Activated T-helper 17 cell treated with anti-CD3 and anti-CD28 coated beads, Interleukin-2, amount 50 U/mL, for 72 hours (primary cell): ENCODE measurements around the gene DLST. TPM values are rescaled to one million over a fixed set of nuclear protein-coding genes. Genes with fewer than 3 reads are reported as not detected.

Source experiments
- ATAC-seq: fragments of 150-1000 bp; cut with Tn5 transposase; replicated peaks from 2 replicates; pipeline ENCODE4 v1.10.0; 2021; ENCODE audit warnings: mild to moderate bottlenecking, moderate library complexity
- H3K27ac Mint-ChIP-seq: one replicate; pipeline ENCODE4 v1.8.0; 2022; ENCODE audit warnings: mixed read lengths
- H3K27me3 Mint-ChIP-seq: one replicate; pipeline ENCODE4 v1.8.0; 2022; ENCODE audit warnings: mixed read lengths
- H3K36me3 Mint-ChIP-seq: one replicate; pipeline ENCODE4 v1.8.0; 2022; ENCODE audit warnings: low read depth, mild to moderate bottlenecking, mixed read lengths
- H3K4me1 Mint-ChIP-seq: one replicate; pipeline ENCODE4 v1.8.0; 2022; ENCODE audit warnings: mixed read lengths
- H3K4me3 Mint-ChIP-seq: one replicate; pipeline ENCODE4 v1.8.0; 2022; ENCODE audit warnings: mild to moderate bottlenecking, mixed read lengths
- H3K9me3 Mint-ChIP-seq: one replicate; pipeline ENCODE4 v1.8.0; 2022; ENCODE audit warnings: mixed read lengths
- total RNA-seq, 2 donors: library from RNA; stranded (reverse); gene quantifications; one replicate each; pipeline ENCODE4 v1.2.3, GENCODE V29; 2022

DLST gene
- total RNA-seq, 2 donors from 2014 or later = 102 to 132 TPM

DNA sequence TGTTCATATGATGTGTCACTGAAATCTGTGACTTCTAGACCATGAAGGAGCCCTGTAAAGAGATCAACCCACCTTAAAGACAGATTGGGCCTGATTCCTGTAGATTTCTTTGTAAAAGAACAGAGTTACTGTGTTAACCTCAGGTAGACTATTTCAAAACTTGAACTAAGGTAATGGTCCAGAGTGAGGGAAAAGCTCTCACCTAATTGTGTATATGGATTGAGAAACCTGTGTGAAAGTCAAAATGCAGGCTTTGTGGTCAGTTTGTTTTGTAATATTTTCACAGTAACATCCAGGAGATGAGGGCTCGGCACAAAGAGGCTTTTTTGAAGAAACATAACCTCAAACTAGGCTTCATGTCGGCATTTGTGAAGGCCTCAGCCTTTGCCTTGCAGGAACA is 16.4 kb downstream of the DLST start:
- Mint-ChIP-seq H3K36me3 (peaks cover 100% of the 10 kb centered on the region), H3K27me3 (no peaks in the 10 kb centered on the region), H3K27ac (no peak overlapping the region), H3K4me3 (no peak overlapping the region), H3K4me1 (no peaks in the 10 kb centered on the region), H3K9me3 (no peaks in the 10 kb centered on the region)
- no peak for ATAC-seq

DNA sequence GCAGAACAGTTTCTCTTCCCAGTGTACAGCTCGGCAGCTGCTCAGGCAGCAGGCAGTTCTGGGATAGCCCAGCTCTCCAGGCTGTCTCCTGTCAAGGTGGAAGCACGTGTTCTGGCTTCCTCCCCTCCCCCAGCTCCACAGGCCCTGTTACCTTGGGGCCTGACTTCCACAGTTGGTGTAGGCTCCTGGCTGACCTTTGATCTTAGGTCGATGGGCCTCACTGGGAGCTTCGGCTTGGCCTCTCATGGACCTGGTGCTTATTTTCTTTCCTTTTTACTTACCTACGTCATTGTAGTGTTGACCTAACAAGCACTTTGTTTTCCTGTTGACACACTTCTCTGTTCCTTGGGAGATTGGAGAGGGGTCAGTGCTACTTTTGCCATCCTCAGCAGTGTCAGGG is 17.0 kb downstream of the DLST start:
- no peaks in the 10 kb centered on the region for H3K4me1 Mint-ChIP-seq
- no peak for ATAC-seq
- no peaks in the 10 kb centered on the region for H3K9me3 Mint-ChIP-seq
- H3K4me3 Mint-ChIP-seq = no peak overlapping the region
- H3K27me3 Mint-ChIP-seq = no peaks in the 10 kb centered on the region
- H3K36me3 Mint-ChIP-seq = peaks cover 100% of the 10 kb centered on the region
- H3K27ac Mint-ChIP-seq = peak overlapping the region; percentile 38

DNA sequence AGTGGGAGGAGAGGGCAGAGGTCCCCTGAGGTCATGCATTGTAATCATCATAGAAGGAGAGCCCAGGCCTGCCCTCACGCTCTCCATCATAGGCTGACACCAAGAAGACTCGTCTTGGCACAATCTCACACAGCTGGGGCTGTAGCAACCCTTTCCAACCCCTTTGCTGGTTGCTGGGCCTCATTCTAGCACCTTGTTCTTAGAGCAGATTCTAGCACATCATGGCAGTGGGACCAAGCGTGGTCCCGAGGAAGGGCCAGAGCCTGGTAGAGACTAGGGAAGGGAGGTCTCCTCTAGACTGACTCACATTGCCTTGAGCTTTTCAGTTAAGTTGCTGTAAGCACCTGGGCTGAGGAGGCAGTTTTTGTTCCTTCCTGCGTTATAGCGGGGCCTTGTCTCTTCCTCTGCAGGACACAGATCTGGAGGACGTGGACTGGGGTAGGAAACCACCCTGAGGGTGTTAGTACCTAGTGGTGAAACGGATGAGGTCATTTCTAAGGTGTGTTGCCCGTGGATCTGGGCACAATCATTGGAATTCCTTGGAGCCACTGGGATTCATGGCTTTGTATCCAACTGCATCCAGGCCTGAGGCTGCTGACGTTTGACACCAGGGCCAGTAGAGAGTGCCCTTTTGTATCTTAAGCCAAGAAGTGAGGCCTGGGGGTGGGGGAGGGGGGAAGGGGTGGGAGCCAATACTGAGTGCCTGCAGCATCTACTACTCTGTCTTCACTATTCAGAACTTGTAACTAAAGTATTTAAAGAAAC is 21.4 kb downstream of the DLST start:
- Mint-ChIP-seq H3K27me3 (no peaks in the 10 kb centered on the region), H3K9me3 (no peaks in the 10 kb centered on the region), H3K4me1 (no peaks in the 10 kb centered on the region), H3K4me3 (no peak overlapping the region), H3K36me3 (peaks cover 67% of the 10 kb centered on the region), H3K27ac (no peak overlapping the region)
- no peak for ATAC-seq

DNA sequence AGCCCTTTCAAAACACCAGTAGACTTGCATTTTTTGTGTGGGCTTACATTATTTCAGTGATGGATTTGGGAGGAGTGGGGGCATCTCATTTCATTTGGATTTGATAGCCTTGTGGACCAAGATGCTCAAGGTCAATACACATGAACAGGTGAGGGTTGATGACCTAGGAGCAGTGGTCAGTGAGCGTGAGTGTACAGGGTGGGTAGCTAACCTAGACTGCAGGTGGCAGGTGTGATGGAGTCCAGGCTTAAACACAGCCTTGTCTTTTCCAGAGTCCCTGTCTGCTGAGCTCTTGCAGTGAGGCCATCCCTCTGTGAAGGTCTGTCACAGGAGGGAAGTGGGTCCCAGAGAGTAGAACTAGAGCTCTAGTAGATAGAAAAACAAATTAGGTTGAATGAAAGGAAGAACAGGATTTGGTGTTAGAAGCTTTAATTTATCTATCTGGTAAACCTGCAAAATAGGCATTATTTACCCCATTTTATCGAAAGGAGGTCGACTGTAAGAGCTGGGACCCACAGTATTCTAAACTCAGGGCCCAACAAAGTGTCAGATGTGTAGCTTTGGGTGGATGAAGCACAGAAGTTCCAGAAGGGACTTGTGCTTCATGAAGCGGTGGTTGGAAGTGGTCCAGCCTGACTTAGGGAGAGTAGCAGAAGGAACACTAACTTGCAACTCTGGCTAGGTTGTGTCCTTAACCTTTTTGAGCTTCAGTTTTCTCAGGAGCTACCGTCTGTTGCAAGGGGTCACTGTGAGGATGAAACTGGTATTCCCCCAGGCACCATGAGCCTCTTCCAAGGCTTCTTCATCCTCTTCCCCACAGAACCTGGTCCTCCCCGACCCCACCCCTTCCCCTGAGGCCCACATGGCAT is 23.2 kb downstream of the DLST start:
- peaks cover 50% of the 10 kb centered on the region for H3K36me3 Mint-ChIP-seq

DNA sequence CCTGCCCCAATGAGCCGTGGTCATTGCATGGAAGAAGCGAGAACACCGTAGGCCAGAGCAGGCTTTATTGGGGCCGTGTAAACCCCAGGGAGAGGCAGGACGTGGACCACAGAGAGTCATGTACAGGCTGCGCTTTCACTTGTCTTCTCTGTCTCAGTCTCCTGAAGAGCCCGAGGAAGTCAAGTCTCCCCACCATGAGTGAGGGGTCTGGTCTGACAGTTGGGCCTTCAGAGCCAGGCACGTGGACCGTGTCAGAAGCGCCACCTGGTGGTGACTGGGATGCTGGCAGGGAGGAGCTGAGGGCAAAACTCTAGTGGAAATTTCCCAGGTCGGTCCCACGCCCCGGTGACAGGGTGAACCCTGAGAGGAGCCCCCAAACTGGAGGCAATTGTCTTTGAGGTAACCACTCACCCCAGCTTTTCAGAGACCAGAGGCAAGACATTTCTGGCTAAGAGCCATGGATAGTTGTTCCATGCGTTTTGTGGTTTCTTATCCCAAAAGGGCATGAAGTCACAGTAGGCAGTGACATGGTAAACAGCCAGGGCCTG is 24.0 kb downstream of the DLST start:
- Mint-ChIP-seq H3K27ac (peak overlapping the region; percentile 33), H3K9me3 (no peaks in the 10 kb centered on the region), H3K4me3 (no peak overlapping the region), H3K36me3 (peaks cover 42% of the 10 kb centered on the region), H3K27me3 (no peaks in the 10 kb centered on the region), H3K4me1 (no peaks in the 10 kb centered on the region)
- ATAC-seq = peak; percentile 69

More for the DNA sequence above, 23.2 kb downstream of the DLST start:
- Mint-ChIP-seq H3K4me1 (no peaks in the 10 kb centered on the region), H3K27me3 (no peaks in the 10 kb centered on the region), H3K9me3 (no peaks in the 10 kb centered on the region), H3K27ac (peak overlapping the region; percentile 25), H3K4me3 (no peak overlapping the region)
- no peak for ATAC-seq

DNA sequence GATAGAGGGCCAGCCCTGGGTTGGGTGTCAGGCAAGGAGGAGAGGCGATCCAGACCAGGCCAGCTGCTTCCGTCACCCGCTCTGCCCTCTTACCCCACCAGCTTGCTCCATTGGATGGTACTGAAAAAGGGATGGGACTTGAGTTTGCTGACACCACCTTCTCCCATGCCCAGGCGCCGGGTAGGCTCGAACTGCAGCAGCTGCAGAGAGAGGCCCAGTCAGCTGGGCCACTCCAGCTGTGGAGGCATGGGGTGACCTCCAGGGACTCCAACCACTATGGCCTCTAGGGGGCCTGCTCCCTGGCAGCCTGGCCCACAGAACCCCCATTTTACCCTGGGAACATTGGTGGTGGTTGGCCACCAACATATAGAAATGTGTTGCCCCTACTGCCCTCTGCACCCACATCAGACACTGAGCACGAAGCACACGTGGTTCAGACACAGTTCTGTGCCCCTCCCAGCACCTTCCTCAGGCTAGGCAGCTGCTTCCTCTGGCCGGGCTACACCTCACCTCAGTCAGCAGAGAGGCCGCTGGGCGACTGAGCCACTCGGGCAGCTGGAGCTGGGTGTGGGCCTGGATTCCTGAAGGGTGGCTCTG is 25.3 kb downstream of the DLST start:
- H3K27me3 Mint-ChIP-seq = no peaks in the 10 kb centered on the region

DNA sequence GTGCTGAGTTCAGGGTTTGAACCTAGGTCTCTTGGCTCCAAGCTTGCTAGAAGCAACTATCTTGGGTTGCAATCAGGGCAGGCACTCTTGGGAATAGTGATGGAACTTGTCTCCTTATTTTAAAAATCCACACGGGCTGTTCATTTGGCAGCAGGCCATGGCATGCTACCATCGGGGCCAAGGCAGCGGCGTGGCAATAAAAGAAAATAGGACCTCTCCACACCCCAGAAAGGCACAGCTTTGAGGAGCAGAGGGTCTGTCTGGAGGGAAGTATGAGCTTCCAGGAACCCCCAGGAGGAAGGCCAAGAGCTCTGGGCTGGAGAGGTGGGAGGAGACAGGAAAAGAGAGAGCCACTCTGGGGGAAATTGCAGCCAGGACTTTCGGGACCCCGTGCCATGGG is 26.0 kb downstream of the DLST start:
- no peak overlapping the region for H3K4me3 Mint-ChIP-seq
- no peaks in the 10 kb centered on the region for H3K4me1 Mint-ChIP-seq
- no peak for ATAC-seq
- H3K9me3 Mint-ChIP-seq = no peaks in the 10 kb centered on the region
- peak overlapping the region; percentile 72 for H3K27ac Mint-ChIP-seq
- no peaks in the 10 kb centered on the region for H3K27me3 Mint-ChIP-seq
- peaks cover 21% of the 10 kb centered on the region for H3K36me3 Mint-ChIP-seq

More for the DNA sequence above, 25.3 kb downstream of the DLST start:
- no peaks in the 10 kb centered on the region for H3K9me3 Mint-ChIP-seq
- no peaks in the 10 kb centered on the region for H3K4me1 Mint-ChIP-seq
- no peak for ATAC-seq
- H3K36me3 Mint-ChIP-seq = peaks cover 28% of the 10 kb centered on the region
- H3K4me3 Mint-ChIP-seq = no peak overlapping the region
- H3K27ac Mint-ChIP-seq = peak overlapping the region; percentile 72

DNA sequence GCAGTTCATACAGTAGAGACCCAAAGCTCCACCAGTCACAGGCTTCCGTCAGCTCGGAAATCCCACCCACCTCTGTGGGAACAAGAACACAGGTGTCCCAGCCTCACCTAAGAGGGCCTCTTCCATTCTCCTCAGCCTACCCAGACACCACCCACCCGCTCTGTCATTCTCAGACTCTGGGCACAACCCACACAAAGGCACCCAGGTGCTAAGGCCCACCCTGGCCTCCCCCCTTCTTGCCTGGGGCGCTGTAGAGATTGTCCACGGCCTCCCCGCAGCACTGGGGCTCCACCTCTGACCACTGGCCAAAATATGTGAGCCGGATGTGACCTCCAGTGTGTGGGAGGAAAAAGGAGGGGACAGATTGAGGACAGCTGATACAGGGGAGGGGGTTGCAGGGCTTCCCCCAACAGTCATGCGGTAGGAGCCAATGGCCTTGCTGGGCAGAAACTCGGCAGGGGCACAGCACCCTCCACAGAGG is 27.2 kb downstream of the DLST start:
- Mint-ChIP-seq H3K9me3 (no peaks in the 10 kb centered on the region), H3K27ac (no peak overlapping the region)
- no peak for ATAC-seq

DNA sequence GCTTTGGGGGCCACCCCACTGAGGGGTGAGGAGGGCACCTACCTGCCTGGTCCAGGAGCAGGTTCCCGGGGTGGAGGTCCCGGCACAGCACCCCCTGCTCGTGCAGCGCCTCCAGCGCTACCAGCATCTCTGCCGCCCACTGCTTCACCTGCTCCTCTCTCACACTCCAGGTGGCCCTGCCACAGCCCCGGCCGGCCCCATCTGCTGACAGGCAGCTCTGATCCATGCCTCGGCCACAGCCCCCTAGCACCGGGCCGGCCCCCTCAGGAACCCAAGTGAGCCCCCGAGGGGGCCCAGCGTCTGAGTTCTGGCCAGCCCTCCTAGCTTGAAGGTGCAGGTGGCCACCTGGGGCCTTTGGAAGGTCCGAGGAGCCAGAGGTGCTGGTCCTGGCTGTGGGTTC is 27.8 kb downstream of the DLST start:
- H3K9me3 Mint-ChIP-seq = no peaks in the 10 kb centered on the region
- no peaks in the 10 kb centered on the region for H3K27me3 Mint-ChIP-seq
- no peak overlapping the region for H3K4me3 Mint-ChIP-seq
- no peak for ATAC-seq
- no peak overlapping the region for H3K27ac Mint-ChIP-seq
- no peaks in the 10 kb centered on the region for H3K4me1 Mint-ChIP-seq
- peaks cover 3% of the 10 kb centered on the region for H3K36me3 Mint-ChIP-seq

More for the DNA sequence above, 27.2 kb downstream of the DLST start:
- Mint-ChIP-seq H3K27me3 (no peaks in the 10 kb centered on the region), H3K36me3 (peaks cover 9% of the 10 kb centered on the region), H3K4me1 (no peaks in the 10 kb centered on the region), H3K4me3 (no peak overlapping the region)

DNA sequence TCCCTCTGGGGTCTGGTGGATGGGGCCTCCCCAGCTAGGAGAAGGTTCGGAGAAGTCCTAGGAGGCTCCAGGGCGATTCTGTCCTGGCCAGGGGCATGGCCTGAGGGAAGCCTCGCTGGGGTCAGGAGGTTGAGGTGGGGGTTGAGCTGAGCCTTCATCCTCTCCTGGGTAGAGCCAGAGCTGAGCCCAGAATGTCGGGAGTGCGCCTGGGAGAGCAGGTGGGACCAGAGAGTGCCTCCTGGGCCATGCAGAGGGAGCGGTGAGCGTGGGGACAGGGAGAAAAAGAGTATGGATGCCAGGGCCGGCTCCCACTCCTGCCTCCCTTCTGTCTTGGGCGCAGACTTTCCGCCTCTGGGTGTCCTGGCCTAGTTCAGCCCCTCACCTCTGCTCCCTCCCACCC is 28.2 kb downstream of the DLST start:
- H3K4me1 Mint-ChIP-seq = no peaks in the 10 kb centered on the region
- H3K27me3 Mint-ChIP-seq = no peaks in the 10 kb centered on the region
- ATAC-seq = no peak
- no peak overlapping the region for H3K27ac Mint-ChIP-seq
- no peaks in the 10 kb centered on the region for H3K9me3 Mint-ChIP-seq
- no peaks in the 10 kb centered on the region for H3K36me3 Mint-ChIP-seq
- H3K4me3 Mint-ChIP-seq = no peak overlapping the region

DNA sequence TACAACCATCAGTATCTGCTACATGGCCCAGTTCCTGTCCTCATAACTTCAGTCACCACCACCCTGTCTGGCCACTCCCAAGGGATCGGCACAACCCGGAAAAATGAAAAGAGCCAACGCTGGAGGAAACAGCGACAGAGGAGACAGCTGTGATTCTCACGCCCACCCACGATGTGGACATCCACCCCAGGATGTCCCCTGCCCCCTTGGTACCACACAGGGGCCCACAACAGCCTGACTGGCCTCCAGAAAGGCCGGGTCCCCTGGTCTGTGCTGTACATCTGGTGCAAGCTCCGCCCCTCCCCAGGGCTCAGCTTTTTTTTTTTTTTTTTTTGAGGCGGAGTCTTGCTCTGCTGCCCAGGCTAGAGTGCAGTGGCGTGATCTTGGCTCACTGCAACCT is 28.8 kb downstream of the DLST start:
- no peak overlapping the region for H3K27ac Mint-ChIP-seq
- ATAC-seq = no peak
- no peaks in the 10 kb centered on the region for H3K36me3 Mint-ChIP-seq

DNA sequence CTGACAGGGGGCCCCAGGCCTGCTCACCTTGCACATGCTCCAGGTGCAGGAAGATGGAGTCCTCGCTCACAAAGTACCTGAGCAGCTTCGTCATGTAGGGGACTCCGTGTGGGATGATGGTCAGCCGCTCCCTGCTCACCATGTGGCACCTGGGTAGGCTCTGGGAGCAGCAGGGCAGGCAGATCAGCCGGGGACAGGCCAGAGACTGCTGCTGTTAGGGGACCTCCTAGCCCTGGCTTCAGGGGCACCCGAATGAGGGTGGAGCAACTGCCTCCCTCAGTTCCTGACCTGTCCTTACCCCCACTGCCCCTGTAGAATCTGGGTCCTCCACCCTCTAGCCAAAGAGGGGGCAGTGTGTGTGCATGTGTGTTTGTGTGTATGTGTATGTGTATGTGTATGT is 29.5 kb downstream of the DLST start:
- no peak for ATAC-seq
- Mint-ChIP-seq H3K9me3 (no peaks in the 10 kb centered on the region), H3K4me1 (no peaks in the 10 kb centered on the region), H3K4me3 (no peak overlapping the region), H3K27ac (no peak overlapping the region), H3K27me3 (no peaks in the 10 kb centered on the region), H3K36me3 (no peaks in the 10 kb centered on the region)

More for the DNA sequence above, 28.8 kb downstream of the DLST start:
- Mint-ChIP-seq H3K9me3 (no peaks in the 10 kb centered on the region), H3K4me1 (no peaks in the 10 kb centered on the region), H3K27me3 (no peaks in the 10 kb centered on the region), H3K4me3 (no peak overlapping the region)

DNA sequence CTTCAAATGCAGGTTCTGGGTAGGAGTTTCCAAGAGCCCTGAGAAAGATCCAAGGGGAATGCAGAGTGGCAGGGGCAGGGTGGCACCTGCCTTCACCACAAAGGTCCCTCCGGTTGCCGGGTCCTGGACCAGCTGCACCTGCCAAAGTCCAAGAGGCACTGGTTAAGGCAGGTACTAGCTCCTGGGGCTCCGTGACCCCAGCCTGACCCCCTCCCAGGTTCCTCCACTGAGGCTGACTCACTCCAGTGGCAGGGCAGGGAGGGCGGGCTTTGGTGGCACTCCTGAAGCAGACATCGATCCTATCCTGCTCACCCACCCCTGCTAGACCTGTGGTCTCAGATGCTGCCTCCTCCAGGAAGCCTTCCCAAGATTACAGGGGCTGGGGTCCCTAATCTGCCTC is 30.0 kb downstream of the DLST start:
- ATAC-seq = no peak
- no peak overlapping the region for H3K27ac Mint-ChIP-seq
- no peak overlapping the region for H3K4me3 Mint-ChIP-seq
- H3K27me3 Mint-ChIP-seq = no peaks in the 10 kb centered on the region
- no peaks in the 10 kb centered on the region for H3K4me1 Mint-ChIP-seq
- H3K9me3 Mint-ChIP-seq = no peaks in the 10 kb centered on the region
- H3K36me3 Mint-ChIP-seq = no peaks in the 10 kb centered on the region

DNA sequence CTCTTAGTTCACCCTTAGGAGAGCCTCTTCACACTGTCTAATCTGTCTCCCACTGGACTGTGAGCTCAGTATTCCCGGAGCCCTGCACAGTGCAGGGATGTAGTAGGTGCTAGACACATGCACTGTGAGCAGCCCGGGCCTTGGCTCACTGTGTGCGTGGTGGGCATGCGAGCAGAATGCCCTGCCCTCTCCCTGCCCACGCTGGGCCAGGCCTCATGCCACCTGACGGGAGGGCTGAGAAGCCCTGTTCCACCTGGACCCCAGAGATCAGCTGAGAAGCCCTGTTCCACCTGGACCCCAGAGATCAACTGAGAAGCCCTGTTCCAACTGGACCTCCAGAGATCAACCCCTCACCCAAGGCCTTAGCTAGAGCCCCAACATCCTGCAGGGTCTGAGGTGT is 30.4 kb downstream of the DLST start:
- H3K27ac Mint-ChIP-seq = no peak overlapping the region
- H3K27me3 Mint-ChIP-seq = no peaks in the 10 kb centered on the region
- no peaks in the 10 kb centered on the region for H3K4me1 Mint-ChIP-seq
- no peaks in the 10 kb centered on the region for H3K36me3 Mint-ChIP-seq
- no peaks in the 10 kb centered on the region for H3K9me3 Mint-ChIP-seq
- no peak for ATAC-seq
- H3K4me3 Mint-ChIP-seq = no peak overlapping the region
